ENCODE results near the gene CCR5AS.

Gene CCR5AS

GRCh38 chr3:46369151-46369550 lies 37.7 kb downstream of the CCR5AS start:
- DNase-seq (ENCODE audit: missing footprints) = no peak
- intact Hi-C loops (cut with DNase I) = loop anchor here (10.0 kb wide), 1 partner anchor 94 kb away; no protein-coding TSS in a partner anchor
- no peak for ATAC-seq

GRCh38 chr3:46368569-46368968 lies 38.3 kb downstream of the CCR5AS start:
- peak; percentile 82 for DNase-seq (ENCODE audit: missing footprints)
- ATAC-seq = peak; percentile 68
- intact Hi-C loops (cut with DNase I) = loop anchor here (10.0 kb wide), 1 partner anchor 94 kb away; no protein-coding TSS in a partner anchor

- intact Hi-C loops (cut with DNase I) = loop anchor here (10.0 kb wide), 1 partner anchor 93 kb away; no protein-coding TSS in a partner anchor
- DNase-seq (ENCODE audit: missing footprints) (no peak), ATAC-seq (peak; percentile 87)
Observed at GRCh38 chr3:46367811-46368210, 39.1 kb downstream of the CCR5AS start.

- ATAC-seq (no peak), DNase-seq (ENCODE audit: missing footprints) (no peak)
- intact Hi-C loops (cut with DNase I) = loop anchor here (10.0 kb wide), 1 partner anchor 91 kb away; no protein-coding TSS in a partner anchor
Observed at GRCh38 chr3:46365737-46366524, 40.9 kb downstream of the CCR5AS start.

- ATAC-seq = no peak
- no peak for DNase-seq (ENCODE audit: missing footprints)
- intact Hi-C loops (cut with DNase I) = loop anchor here (10.0 kb wide), 1 partner anchor 90 kb away; no protein-coding TSS in a partner anchor
Observed at GRCh38 chr3:46365041-46365440, 41.8 kb downstream of the CCR5AS start.

GRCh38 chr3:46361408-46362283 lies 45.2 kb downstream of the CCR5AS start:
- peak; percentile 83 for ATAC-seq

GRCh38 chr3:46360907-46361306 lies 46.0 kb downstream of the CCR5AS start:
- DNase-seq (ENCODE audit: missing footprints) (no peak), ATAC-seq (no peak)
- intact Hi-C loops (cut with DNase I) = loop anchor here (10.0 kb wide), 1 partner anchor 86 kb away; no protein-coding TSS in a partner anchor

More at GRCh38 chr3:46361408-46362283, 45.2 kb downstream of the CCR5AS start:
- peak; percentile 73 for DNase-seq (ENCODE audit: missing footprints)
- intact Hi-C loops (cut with DNase I) = loop anchor here (10.0 kb wide), 1 partner anchor 87 kb away; no protein-coding TSS in a partner anchor

GRCh38 chr3:46359733-46360493 lies 47.0 kb downstream of the CCR5AS start:
- ATAC-seq = peak; percentile 15
- intact Hi-C loops (cut with DNase I) = loop anchor here (10.0 kb wide), 1 partner anchor 85 kb away; no protein-coding TSS in a partner anchor
- no peak for DNase-seq (ENCODE audit: missing footprints)

- ATAC-seq (no peak), DNase-seq (ENCODE audit: missing footprints) (no peak)
- intact Hi-C loops (cut with DNase I) = no loop called here
Observed at GRCh38 chr3:46358466-46358865, 48.4 kb downstream of the CCR5AS start.

GRCh38 chr3:46356909-46357308 lies 50.0 kb downstream of the CCR5AS start:
- intact Hi-C loops (cut with DNase I) = no loop called here
- ATAC-seq (no peak), DNase-seq (ENCODE audit: missing footprints) (no peak)

GRCh38 chr3:46356276-46356675 lies 50.6 kb downstream of the CCR5AS start:
- intact Hi-C loops (cut with DNase I) = no loop called here
- ATAC-seq (no peak), DNase-seq (ENCODE audit: missing footprints) (no peak)

GRCh38 chr3:46354984-46355383 lies 51.9 kb downstream of the CCR5AS start:
- ATAC-seq (no peak), DNase-seq (ENCODE audit: missing footprints) (no peak)
- intact Hi-C loops (cut with DNase I) = no loop called here

GRCh38 chr3:46354478-46354877 lies 52.4 kb downstream of the CCR5AS start:
- intact Hi-C loops (cut with DNase I) = no loop called here
- DNase-seq (ENCODE audit: missing footprints) = no peak
- ATAC-seq = no peak

GRCh38 chr3:46353647-46354410 lies 53.0 kb downstream of the CCR5AS start, which contains the start of gene CCR2:
TSS of gene CCR2 (plus strand) at chr3:46354111. CDS start at chr3:46357528, 3,417 bp downstream.
- intact Hi-C loops (cut with DNase I) = no loop called here
- no peak for ATAC-seq
- no peak for DNase-seq (ENCODE audit: missing footprints)

- ATAC-seq (no peak), DNase-seq (ENCODE audit: missing footprints) (no peak)
- intact Hi-C loops (cut with DNase I) = no loop called here
Observed at GRCh38 chr3:46353090-46353489, 53.8 kb downstream of the CCR5AS start.

- intact Hi-C loops (cut with DNase I) = no loop called here
- DNase-seq (ENCODE audit: missing footprints) (no peak), ATAC-seq (no peak)
Observed at GRCh38 chr3:46351646-46352045, 55.2 kb downstream of the CCR5AS start.

GRCh38 chr3:46350262-46350565 lies 56.7 kb downstream of the CCR5AS start:
- intact Hi-C loops (cut with DNase I) = no loop called here
- no peak for DNase-seq (ENCODE audit: missing footprints)
- no peak for ATAC-seq

All from Right ventricle myocardium inferior (tissue), 1 donor.